ENCODE data around the gene LAMTOR4.

The LAMTOR4 gene

DNA sequence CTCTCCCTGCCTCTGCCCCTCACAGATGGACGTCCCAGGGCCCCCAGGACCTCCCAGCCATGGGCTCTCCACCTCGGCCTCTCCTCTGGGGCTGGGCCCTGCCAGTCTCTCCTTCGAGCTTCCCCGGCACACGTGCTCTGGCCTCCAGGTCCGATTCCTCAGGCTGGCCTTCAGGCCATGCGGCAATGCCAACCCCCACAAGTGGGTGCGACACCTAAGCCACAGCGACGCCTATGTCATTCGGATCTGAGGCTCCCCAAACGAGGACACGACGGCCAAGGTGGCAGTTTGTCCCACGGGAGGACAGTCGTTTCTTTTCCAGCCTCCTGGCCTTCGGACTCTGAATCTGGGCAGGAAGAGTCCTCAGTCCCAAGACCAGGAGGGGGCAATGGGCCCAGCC, 42.1 kb upstream of the LAMTOR4 start:
- no peak for DNase-seq (ENCODE audit: low read depth)
- TF ChIP-seq, protein P1, sequence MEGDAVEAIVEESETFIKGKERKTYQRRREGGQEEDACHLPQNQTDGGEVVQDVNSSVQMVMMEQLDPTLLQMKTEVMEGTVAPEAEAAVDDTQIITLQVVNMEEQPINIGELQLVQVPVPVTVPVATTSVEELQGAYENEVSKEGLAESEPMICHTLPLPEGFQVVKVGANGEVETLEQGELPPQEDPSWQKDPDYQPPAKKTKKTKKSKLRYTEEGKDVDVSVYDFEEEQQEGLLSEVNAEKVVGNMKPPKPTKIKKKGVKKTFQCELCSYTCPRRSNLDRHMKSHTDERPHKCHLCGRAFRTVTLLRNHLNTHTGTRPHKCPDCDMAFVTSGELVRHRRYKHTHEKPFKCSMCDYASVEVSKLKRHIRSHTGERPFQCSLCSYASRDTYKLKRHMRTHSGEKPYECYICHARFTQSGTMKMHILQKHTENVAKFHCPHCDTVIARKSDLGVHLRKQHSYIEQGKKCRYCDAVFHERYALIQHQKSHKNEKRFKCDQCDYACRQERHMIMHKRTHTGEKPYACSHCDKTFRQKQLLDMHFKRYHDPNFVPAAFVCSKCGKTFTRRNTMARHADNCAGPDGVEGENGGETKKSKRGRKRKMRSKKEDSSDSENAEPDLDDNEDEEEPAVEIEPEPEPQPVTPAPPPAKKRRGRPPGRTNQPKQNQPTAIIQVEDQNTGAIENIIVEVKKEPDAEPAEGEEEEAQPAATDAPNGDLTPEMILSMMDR (conservative IDR thresholded peaks at IDR 0.05; ENCODE audit: low read depth, low read length), result no peak
- H3K4me3 ChIP-seq (ENCODE audit: low read length), result no peak overlapping the region

DNA sequence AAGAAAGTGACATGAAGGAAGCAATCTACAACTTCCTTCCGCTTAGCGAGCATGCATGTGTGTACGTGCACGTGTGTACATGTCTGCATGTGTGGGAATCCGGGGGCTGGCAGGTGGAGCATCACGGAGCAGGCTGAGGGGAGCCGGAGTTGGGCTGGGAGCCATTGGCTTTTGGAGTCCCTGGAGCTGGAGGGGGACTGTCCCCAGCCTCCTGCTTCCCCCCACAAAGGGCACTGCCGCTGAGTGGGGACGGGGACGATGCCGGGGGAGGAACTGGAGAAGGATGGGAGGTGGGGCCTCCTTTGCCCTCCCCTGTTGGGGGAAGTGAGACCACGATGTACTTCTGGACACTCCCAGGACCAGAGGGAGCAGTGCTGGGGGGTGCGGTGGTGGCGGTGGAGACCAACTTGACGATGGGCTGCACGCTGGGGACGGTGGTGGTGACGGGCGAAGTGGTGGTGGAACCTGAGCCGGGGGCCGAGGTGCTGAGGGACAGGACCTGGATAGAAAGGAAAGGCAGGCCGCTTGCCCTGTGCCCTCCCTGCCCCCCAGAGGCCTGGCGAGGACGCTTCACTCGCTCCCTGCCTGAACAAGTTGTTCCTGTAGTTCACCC, 41.5 kb upstream of the LAMTOR4 start:
- TF ChIP-seq, protein P1 (conservative IDR thresholded peaks at IDR 0.05; ENCODE audit: low read depth, low read length), result no peak
- no peak overlapping the region for H3K4me3 ChIP-seq (ENCODE audit: low read length)
- DNase-seq (ENCODE audit: low read depth), result no peak

GRCh38 chr7:100107890-100108289, 40.8 kb upstream of the LAMTOR4 start:
- no peak overlapping the region for H3K4me3 ChIP-seq (ENCODE audit: low read length)
- no peak for DNase-seq (ENCODE audit: low read depth)
- TF ChIP-seq, protein P1 (conservative IDR thresholded peaks at IDR 0.05; ENCODE audit: low read depth, low read length), result no peak

GRCh38 chr7:100109521-100110163, 39.1 kb upstream of the LAMTOR4 start:
- no peak overlapping the region for H3K4me3 ChIP-seq (ENCODE audit: low read length)
- TF ChIP-seq, protein P1 (conservative IDR thresholded peaks at IDR 0.05; ENCODE audit: low read depth, low read length), result peak; percentile 28
- no peak for DNase-seq (ENCODE audit: low read depth)

DNA sequence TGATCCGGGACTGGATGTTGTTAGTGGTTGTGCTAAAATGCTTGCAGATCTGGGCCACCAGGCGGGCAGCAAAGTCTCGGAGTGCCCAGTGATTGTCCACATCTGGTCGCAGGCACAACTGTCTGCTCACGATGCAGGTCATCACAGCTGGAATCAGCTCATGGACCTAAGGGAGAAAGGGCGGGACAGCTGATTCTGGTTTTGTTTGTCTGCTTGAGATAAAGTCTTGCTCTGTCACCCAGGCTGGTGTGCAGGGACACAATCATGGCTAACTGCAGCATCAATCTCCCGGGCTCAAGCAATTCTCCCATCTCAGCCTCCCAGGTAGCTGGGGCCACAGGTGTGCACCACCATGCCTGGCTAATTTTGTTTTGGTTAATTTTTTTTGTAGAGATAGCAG, 37.6 kb upstream of the LAMTOR4 start:
- DNase-seq (ENCODE audit: low read depth), result no peak
- H3K4me3 ChIP-seq (ENCODE audit: low read length), result no peak overlapping the region
- TF ChIP-seq, protein P1 (conservative IDR thresholded peaks at IDR 0.05; ENCODE audit: low read depth, low read length), result no peak

DNA sequence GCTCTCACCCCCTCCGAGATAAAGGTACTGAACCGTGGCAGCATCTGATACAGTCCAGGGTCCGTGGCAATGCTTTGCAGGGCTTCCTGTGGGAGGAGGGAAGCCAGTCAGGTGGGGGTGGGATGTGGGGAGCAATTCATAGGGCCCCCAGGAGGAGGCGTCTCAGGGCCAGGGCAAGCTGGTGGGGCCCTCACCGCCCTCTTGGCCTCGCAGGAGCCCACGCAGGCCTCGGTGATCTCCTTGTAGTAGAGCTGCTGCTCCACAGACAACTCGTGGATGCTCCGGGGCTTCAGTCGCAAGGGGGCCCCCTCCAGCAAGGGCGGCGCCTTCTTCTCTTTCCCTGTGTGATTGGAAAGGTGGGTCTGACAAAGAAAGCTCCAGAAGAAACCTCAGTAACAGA, 36.8 kb upstream of the LAMTOR4 start:
- no peak for DNase-seq (ENCODE audit: low read depth)
- TF ChIP-seq, protein P1 (conservative IDR thresholded peaks at IDR 0.05; ENCODE audit: low read depth, low read length), result no peak
- H3K4me3 ChIP-seq (ENCODE audit: low read length), result no peak overlapping the region

DNA sequence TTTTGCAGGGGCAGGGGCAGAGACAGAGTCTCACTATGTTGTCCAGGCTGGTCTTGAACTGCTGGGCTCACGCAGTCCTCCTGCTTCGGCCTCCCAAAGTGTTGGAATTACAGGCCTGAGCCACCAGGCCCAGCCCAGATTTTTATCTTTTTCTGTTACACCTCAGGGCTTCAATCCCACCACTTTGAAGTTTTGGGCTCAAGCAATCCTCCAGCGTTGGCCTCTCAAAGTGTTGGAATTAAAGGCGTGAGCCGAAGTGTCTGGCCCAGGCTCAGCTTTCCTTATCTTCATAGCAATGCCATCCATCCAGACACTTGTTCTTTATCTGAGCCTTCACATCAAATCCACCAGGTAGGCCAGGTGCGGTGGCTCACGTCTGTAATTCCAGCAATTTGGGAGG, 33.7 kb upstream of the LAMTOR4 start:
- TF ChIP-seq, protein P1 (conservative IDR thresholded peaks at IDR 0.05; ENCODE audit: low read depth, low read length), result no peak

More for the DNA sequence above, 33.7 kb upstream of the LAMTOR4 start:
- H3K4me3 ChIP-seq (ENCODE audit: low read length), result no peak overlapping the region
- DNase-seq (ENCODE audit: low read depth), result no peak
